AG04450 (cell line): ENCODE measurements around the gene CCDC6. TPM values are rescaled to one million over a fixed set of nuclear protein-coding genes. Genes with fewer than 3 reads are reported as not detected.
A peak's percentile ranks its signal among the peaks of the same experiment; 100 is the strongest.

Experiments used
- CTCF ChIA-PET: fragments of 300-600, 350-600 bp; formaldehyde crosslinking; extraction: SDS; loops from one replicate; lab custom pipeline; 2022; ENCODE audit warnings: antibody characterized with exemption, inconsistent platforms; lab: Charles Lee
- POLR2A ChIA-PET: fragments of 350-600 bp; formaldehyde crosslinking; extraction: SDS; loops from one replicate; lab custom pipeline; 2021; ENCODE audit warnings: antibody characterized with exemption, inconsistent platforms; lab: Yijun Ruan, JAX
- DNase-seq: peaks from one replicate; pipeline ENCODE4 v3.0.0-alpha.2; 2011; ENCODE audit warnings: low read depth, low spot score
- H3K27ac ChIP-seq: one replicate; pipeline ENCODE4 v1.5.1; 2012; ENCODE audit warnings: low read depth, low read length, control low read depth
- H3K27me3 ChIP-seq: one replicate; pipeline ENCODE4 v1.6.0; 2012; ENCODE audit warnings: low read length; ENCODE audit not compliant: control insufficient read depth, insufficient read depth
- H3K4me3 ChIP-seq: 2 replicates; pipeline ENCODE4 v1.5.1; 2011; ENCODE audit warnings: mild to moderate bottlenecking, low read depth, low read length, control low read depth
- H3K9me3 ChIP-seq: 2 replicates; pipeline ENCODE4 v1.5.1; 2012; ENCODE audit warnings: low read length; ENCODE audit not compliant: control insufficient read depth, insufficient read depth
- CTCF ChIP-seq: IDR thresholded peaks from 2 replicates; pipeline ENCODE4 v1.5.1; 2011; ENCODE audit warnings: low read depth, low read length, control low read depth, inconsistent platforms
- polyA plus RNA-seq: library from polyadenylated mRNA; depleted of rRNA; stranded (reverse); fragments of >200 nt; gene quantifications from 2 replicates; pipeline ENCODE4 v1.2.3, GENCODE V29; 2011

Gene CCDC6
- polyA plus RNA-seq, 1 experiment = 51.1 TPM

GRCh38 chr10:59913547-59914237 is 7.3 kb upstream of the CCDC6 start:
- POLR2A ChIA-PET = no interaction called here
- no peak for DNase-seq
- CTCF ChIA-PET = interaction anchor here (0.7 kb wide), 1 partner anchor 9 kb away, joined by 3 read pairs; no protein-coding TSS in a partner anchor
- peaks cover 3% of the 10 kb centered on the region for H3K9me3 ChIP-seq
- TF ChIP-seq CTCF = no peak
- no peaks in the 10 kb centered on the region for H3K27me3 ChIP-seq
- H3K27ac ChIP-seq = no peak overlapping the region
- no peak overlapping the region for H3K4me3 ChIP-seq

DNA sequence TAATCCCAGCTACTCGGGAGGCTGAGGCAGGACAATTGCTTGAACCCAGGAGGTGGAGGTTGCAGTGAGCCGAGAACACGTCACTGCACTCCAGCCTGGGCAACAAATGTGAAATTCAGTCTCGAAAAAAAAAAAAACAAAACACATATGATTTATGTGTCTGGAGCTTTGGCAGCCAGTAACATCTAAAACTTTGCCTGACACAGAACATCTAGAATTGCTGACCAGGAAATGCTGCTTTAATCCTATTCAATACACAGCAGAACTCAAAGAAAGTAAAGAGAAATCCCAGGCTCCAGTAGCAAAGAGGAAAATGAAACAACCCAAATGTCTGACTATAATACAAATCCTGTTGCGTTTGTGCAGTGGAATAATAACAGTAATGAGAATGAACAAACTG is 4.5 kb upstream of the CCDC6 start:
- Histone ChIP-seq H3K4me3 (no peak overlapping the region), H3K27me3 (no peaks in the 10 kb centered on the region), H3K27ac (no peak overlapping the region), H3K9me3 (peaks cover 4% of the 10 kb centered on the region)
- no peak for DNase-seq
- no peak for TF ChIP-seq CTCF
- ChIA-PET POLR2A (no interaction called here), CTCF (interaction anchor here (1.4 kb wide), 1 partner anchor 80 kb away, joined by 5 read pairs; no protein-coding TSS in a partner anchor)

DNA sequence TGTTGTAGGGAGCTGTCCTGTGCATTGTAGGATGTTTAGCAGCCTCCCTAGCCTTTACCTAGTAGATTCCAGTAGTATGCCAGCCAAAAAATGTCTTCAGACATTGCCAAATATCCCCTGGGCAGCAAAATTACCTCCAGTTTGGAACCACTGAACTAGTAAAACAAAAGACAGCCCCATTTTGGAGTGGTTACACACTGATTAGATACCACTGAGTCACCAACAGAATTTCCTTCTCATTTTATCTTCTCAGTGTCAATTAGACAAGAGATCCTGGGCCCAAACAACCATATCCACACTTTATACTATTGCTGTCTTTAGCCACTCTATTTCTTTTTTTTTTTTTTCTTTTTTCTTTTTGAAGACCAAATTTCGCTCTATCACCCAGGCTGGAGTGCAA is 3.5 kb upstream of the CCDC6 start:
- no peak overlapping the region for H3K27ac ChIP-seq
- no peak for DNase-seq
- no peak for TF ChIP-seq CTCF
- peaks cover 5% of the 10 kb centered on the region for H3K9me3 ChIP-seq
- H3K4me3 ChIP-seq = no peak overlapping the region
- ChIA-PET CTCF (interaction anchor here (0.7 to 0.9 kb wide), 2 partner anchors 79 to 206 kb away, joined by 3 read pairs; no protein-coding TSS in a partner anchor), POLR2A (no interaction called here)
- H3K27me3 ChIP-seq = no peaks in the 10 kb centered on the region

DNA sequence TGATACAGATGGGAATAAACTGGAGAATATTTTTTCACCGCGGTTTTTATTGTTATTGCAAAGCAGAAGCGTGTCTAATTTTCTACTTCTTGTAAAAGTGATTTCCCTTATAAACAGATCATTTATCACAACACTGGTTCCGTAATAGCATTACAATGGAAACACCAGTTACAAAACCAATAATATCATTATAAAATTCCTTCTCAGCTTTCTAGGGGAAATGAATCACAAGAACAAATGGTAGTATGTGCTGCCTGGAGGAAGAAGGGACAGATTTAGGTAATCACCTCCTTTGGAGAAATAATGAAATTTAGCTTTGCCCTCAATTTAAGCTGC is 2.4 kb upstream of the CCDC6 start:
- CTCF ChIA-PET = interaction anchor here (0.8 to 5.3 kb wide), 12 partner anchors 11 to 669 kb away, joined by 3 to 58 read pairs (median 3); no protein-coding TSS in a partner anchor
- POLR2A ChIA-PET = no interaction called here

More for the DNA sequence above, 2.4 kb upstream of the CCDC6 start:
- no peak for TF ChIP-seq CTCF
- Histone ChIP-seq H3K27ac (no peak overlapping the region), H3K27me3 (no peaks in the 10 kb centered on the region), H3K4me3 (peak overlapping the region; percentile 58; the same call in 1 of the 2 replicates), H3K9me3 (peaks cover 2% of the 10 kb centered on the region; the same call in 1 of the 2 replicates)
- no peak for DNase-seq
